AG04449 (cell line): ENCODE measurements around the gene DIP2A.

Source experiments
- CTCF ChIA-PET: fragments of 350-600 bp; formaldehyde crosslinking; extraction: SDS; loops from one replicate; lab custom pipeline; 2021; ENCODE audit warnings: antibody characterized with exemption; lab: Yijun Ruan, JAX
- POLR2A ChIA-PET: fragments of 400-600, 350-600 bp; formaldehyde crosslinking; extraction: SDS; loops from one replicate; lab custom pipeline; 2020; ENCODE audit warnings: antibody characterized with exemption, inconsistent platforms; lab: Yijun Ruan, JAX
- DNase-seq: peaks from one replicate; pipeline ENCODE4 v3.0.0-alpha.2; 2010; ENCODE audit warnings: low read depth, low spot score
- H3K4me3 ChIP-seq: 2 replicates; pipeline ENCODE4 v1.5.1; 2011; ENCODE audit warnings: low read depth, mild to moderate bottlenecking, control low read depth, low read length
- CTCF ChIP-seq: IDR thresholded peaks from one replicate; pipeline ENCODE4 v1.5.1; 2011; ENCODE audit warnings: mild to moderate bottlenecking, moderate library complexity, low read length, control low read depth, inconsistent platforms; ENCODE audit not compliant: insufficient read depth; ENCODE audit errors: missing control alignments

Gene DIP2A

GRCh38 chr21:46607636-46608035 lies 148.9 kb downstream of the DIP2A start:
- TF ChIP-seq CTCF = no peak
- H3K4me3 ChIP-seq = no peak overlapping the region
- no peak for DNase-seq
- ChIA-PET POLR2A (no interaction called here), CTCF (interaction anchor here (1.0 kb wide), 1 partner anchor 21 kb away, joined by 4 read pairs; no protein-coding TSS in a partner anchor)

- CTCF ChIA-PET = interaction anchor here (1.2 kb wide), 1 partner anchor 26 kb away, joined by 3 read pairs; the partner anchor contains the start of gene PRMT2
- POLR2A ChIA-PET = no interaction called here
Measured at GRCh38 chr21:46608672-46609111, 150.0 kb downstream of the DIP2A start.

GRCh38 chr21:46610018-46610701 lies 151.5 kb downstream of the DIP2A start:
- POLR2A ChIA-PET = no interaction called here
- no peak for TF ChIP-seq CTCF

More at GRCh38 chr21:46608672-46609111, 150.0 kb downstream of the DIP2A start:
- no peak overlapping the region for H3K4me3 ChIP-seq
- no peak for DNase-seq
- no peak for TF ChIP-seq CTCF

GRCh38 chr21:46613391-46613790 lies 154.7 kb downstream of the DIP2A start:
- CTCF ChIA-PET = no interaction called here
- no peak overlapping the region for H3K4me3 ChIP-seq
- POLR2A ChIA-PET = no interaction called here
- DNase-seq = no peak
- TF ChIP-seq CTCF = no peak

More at GRCh38 chr21:46610018-46610701, 151.5 kb downstream of the DIP2A start:
- no peak overlapping the region for H3K4me3 ChIP-seq
- CTCF ChIA-PET = interaction anchor here (1.2 kb wide), 1 partner anchor 25 kb away, joined by 3 read pairs; the partner anchor contains the start of gene PRMT2
- DNase-seq = no peak

- DNase-seq = no peak
- no peak for TF ChIP-seq CTCF
- ChIA-PET CTCF (no interaction called here), POLR2A (no interaction called here)
- no peak overlapping the region for H3K4me3 ChIP-seq
Measured at GRCh38 chr21:46616050-46616449, 157.4 kb downstream of the DIP2A start.

GRCh38 chr21:46616656-46617055 lies 158.0 kb downstream of the DIP2A start:
- CTCF ChIA-PET = no interaction called here
- DNase-seq = no peak
- POLR2A ChIA-PET = no interaction called here
- no peak for TF ChIP-seq CTCF
- H3K4me3 ChIP-seq = no peak overlapping the region
